NCI-H2029 (cell line): Measurements from ENCODE around the gene TBPL1.

Source experiments
- DNase-seq: peaks from one replicate; lab custom pipeline; 2025; lab: John Stamatoyannopoulos, UW

The TBPL1 gene

GRCh38 chr6:134007077-134007476 lies 54.1 kb downstream of the TBPL1 start:
- DNase-seq, result peak; percentile 76

- no peak for DNase-seq
Observed at GRCh38 chr6:134009876-134010275, 56.9 kb downstream of the TBPL1 start.

GRCh38 chr6:134010400-134010799 lies 57.4 kb downstream of the TBPL1 start:
- no peak for DNase-seq

- DNase-seq, result no peak
Observed at GRCh38 chr6:134010974-134011373, 58.0 kb downstream of the TBPL1 start.

GRCh38 chr6:134014588-134015137 lies 61.6 kb downstream of the TBPL1 start:
- DNase-seq, result no peak

GRCh38 chr6:134015719-134016557 lies 62.9 kb downstream of the TBPL1 start:
- no peak for DNase-seq

DNA sequence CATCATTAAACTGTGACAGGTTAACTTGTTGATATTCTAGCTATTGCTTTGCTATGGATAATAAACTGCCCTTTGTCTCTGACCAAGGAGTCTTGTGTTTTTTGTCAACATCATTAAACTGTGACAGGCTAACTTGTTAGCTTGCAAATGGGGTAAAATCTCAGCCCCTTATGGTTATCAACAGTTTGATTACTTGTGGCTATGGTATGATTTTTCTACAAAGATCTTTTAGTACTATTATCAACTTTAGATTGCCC lies 63.5 kb downstream of the TBPL1 start:
- DNase-seq, result no peak

DNA sequence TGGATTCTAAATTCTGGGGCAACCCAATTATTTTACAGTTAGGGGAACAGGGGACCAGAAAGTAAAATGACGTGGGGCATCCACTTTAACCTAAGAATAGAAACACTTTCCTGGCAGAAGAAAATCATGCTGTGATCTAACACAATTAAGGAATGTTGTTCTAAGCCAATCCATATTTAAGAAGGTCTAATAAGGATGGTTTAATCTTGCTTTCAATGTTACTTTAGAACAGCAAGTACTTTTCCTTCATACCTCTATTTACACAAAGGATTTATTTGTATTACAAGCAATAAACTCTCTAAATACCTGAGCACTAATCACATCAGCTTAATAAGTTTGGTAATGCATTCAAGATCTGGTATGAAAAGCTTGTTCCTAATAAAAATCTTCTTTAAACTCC lies 67.0 kb downstream of the TBPL1 start:
- no peak for DNase-seq

- DNase-seq, result no peak
Observed at GRCh38 chr6:134020543-134020942, 67.5 kb downstream of the TBPL1 start.

DNA sequence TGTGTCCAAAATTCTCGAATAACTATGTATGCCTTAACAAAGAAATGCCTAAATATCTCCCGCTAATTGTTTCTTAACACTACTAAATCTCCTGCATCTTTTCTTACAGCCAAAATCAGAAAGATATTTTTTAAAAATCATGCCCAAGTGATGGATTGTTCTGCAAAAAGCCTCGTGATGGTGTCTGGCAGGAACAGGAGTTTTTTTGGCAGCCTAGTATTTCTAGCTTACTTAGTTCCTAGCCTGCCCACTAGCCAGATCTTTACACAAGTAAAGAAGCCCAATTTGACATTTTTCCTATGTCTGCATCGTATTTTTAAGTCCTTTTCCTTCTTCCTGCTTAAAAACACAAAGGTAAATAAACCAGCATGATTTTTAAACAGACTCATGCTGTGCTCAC lies 67.9 kb downstream of the TBPL1 start:
- DNase-seq, result no peak

GRCh38 chr6:134021396-134022122 lies 68.5 kb downstream of the TBPL1 start:
- DNase-seq, result no peak

- no peak for DNase-seq
Observed at GRCh38 chr6:134022650-134023049, 69.6 kb downstream of the TBPL1 start.

DNA sequence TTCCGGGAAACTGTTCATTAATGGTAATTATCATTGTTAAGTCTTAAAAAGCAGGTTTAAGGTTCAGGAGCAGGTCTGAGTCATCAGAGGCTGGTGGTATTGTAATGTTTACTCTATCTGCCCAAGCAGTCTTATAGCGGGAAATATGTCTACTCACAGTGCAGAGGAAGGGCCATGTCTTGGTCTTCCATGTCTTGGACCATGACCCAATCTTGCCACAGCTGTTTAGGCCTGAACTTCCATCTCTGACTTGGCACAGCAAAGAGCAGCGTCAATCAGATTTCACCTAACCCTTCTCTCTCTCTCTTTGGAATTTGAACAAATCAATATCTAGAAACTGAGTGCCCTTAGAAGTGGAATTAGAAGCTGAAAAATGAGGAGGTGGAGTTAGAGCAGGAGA lies 73.6 kb downstream of the TBPL1 start:
- DNase-seq, result no peak

GRCh38 chr6:134028438-134028837 lies 75.4 kb downstream of the TBPL1 start:
- no peak for DNase-seq

DNA sequence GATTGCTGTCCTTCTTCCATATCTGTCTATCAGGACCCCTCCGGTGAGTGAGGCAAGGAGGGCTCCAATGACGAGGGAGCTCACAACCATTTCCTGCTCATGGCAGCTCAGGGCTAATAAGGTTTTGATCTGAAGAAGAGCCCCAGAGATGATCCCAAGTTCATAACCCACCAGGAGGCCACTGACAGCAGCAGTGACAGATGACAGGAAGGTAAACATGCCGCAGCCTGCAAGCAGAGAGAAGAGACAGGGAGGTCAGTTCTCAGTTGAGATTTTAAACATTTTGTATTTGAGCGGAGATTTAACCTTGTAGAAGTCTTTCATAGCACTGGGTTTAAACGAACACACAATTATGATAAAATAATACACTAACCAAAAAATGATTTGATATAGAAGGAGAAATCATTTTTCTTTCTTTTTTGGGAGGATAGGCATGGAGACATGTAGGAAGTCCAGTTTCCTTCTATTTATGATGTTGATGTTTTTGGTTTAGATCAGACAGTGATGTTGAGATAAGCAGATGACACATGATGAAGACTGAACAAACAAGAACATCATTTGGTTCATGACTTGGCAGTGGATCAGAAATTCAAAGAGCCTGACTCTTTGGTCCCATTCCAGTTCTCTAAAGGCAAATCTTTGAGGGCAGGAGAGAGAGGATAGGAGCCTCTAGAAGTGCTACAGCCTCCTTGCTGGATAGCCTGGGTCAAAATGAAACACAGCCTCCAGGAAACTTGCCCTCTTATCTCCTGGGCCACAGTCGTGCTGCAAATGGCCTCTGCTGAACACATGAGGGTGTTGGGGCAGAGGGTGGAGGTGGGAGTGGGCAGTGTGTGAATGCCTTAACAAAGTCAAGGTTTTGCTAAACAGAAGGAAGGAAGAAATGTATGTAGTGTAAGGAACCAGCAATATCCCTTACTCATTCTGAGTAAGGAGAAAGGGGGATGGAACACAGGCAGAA lies 76.8 kb downstream of the TBPL1 start:
- DNase-seq, result peak; percentile 16

DNA sequence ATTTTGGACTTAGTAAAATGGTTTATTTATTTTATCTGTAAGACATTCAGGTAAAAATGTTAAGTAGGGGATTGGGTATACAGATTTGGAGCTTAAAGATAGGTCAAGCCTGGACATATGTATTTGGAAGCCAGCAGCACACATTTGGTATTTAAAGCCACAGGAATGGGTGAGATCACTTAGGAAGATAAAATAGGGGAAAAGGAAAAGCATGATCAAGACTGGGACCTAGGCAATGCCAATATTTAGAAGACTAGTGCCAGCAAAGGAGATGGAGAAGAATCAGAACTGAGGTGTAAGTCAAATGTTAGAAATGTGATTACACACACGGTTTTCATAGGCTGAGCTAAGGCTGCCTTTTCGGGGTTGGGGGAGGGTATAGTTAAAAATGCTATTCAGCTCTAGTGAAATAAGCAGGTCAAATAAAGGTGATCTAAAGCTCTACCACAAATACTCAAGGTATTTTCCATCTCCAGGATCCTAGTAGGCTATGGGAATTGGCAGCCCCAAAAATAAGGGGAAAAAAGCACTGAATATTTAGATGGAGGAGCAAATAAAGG lies 78.8 kb downstream of the TBPL1 start:
- DNase-seq, result no peak

DNA sequence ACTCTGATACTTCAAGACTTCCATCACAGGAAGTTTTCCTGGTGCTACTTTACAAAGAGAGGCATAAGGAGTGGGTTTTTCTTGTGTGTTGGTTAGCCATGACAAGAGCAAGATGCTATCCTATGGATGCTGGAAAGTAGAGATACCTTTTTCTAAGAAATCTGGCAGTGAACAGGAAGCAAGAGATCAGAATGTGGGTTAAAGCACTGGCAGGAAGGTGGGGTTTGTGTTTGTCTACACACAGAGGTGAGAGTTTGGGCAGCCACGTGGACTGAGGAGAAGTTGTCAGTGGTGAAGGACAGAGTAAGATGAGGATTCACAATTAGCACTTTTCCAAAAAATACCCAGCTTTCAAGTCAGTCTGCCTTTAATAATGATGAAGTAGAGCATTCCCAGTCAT lies 81.5 kb downstream of the TBPL1 start:
- DNase-seq, result no peak

- DNase-seq, result no peak
Observed at GRCh38 chr6:134034961-134035822, 82.2 kb downstream of the TBPL1 start.

DNA sequence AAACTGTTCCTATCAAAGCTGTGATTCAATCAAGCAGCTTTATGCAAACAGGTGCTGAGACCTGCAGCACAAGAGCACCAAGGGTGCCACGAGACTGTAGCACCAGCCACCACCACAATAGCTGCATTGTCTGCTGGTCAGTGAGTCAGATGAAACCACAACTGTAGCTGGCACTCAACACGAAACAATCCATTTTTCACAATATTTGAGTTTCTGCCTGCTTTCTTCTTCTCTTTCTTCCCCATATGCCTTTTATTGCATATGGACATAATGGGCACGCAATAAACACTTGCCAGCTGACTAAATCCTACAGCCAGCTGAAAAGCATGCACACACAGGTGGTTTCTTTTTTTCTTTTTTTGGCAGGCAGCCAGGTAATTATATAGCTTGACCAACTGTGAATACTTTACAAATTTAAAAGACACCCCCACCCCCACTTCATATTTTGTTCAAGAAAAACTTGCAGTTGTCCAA lies 82.8 kb downstream of the TBPL1 start:
- peak; percentile 25 for DNase-seq

DNA sequence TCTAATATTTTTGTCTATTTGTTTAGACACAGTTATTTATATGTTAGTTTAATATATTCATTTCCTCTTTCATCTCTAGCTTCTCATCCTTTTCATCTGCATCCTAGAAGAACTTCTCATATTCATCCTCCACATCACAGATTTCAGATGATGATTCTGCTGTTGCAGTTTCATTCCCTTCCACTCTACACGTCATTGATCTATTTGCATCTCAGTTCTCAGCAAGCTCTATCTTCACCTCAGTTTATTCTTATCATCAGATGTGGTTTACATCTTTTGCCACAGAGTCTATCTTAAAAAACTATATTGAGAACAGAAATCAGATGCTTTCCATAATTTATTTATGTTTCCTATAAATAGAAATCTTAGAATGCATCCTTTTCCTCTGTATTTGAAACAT lies 86.1 kb downstream of the TBPL1 start:
- DNase-seq, result no peak
